NT2/D1 (cell line): ENCODE results near the gene SYT2.

Experiments
- SUZ12 ChIP-seq: IDR thresholded peaks from 2 replicates; pipeline ENCODE4 v1.6.1; 2011; ENCODE audit not compliant: insufficient read length, insufficient read depth; ENCODE audit errors: extremely low read depth
- YY1 ChIP-seq: IDR thresholded peaks from 2 replicates; pipeline ENCODE4 v1.6.1; 2011; ENCODE audit not compliant: insufficient read length, insufficient read depth
- ZNF274 ChIP-seq: IDR thresholded peaks from 2 replicates; pipeline ENCODE4 v1.6.1; 2011; ENCODE audit warnings: mild to moderate bottlenecking, low read depth, low read length

GRCh38 chr1:202576816-202577215, 133.4 kb downstream of the SYT2 start:
- TF ChIP-seq YY1 (no peak), ZNF274 (no peak), SUZ12 (no peak)
